Activated T-helper 9 cell treated with anti-CD3 and anti-CD28 coated beads, Interleukin-2, amount 50 U/mL, for 16 hours (primary cell): ENCODE data around the gene DEFB110.

Experiments
- DNase-seq: peaks from one replicate; pipeline ENCODE4 v3.0.0-alpha.2; 2020; ENCODE audit warnings: low read depth

The DEFB110 gene

GRCh38 chr6:50021894-50022293, at the start of gene DEFB110:
Gene DEFB110, minus strand, starts transcription at chr6:50021994. Its CDS starts 59 bp downstream, at chr6:50021935.
- no peak for DNase-seq

DNA sequence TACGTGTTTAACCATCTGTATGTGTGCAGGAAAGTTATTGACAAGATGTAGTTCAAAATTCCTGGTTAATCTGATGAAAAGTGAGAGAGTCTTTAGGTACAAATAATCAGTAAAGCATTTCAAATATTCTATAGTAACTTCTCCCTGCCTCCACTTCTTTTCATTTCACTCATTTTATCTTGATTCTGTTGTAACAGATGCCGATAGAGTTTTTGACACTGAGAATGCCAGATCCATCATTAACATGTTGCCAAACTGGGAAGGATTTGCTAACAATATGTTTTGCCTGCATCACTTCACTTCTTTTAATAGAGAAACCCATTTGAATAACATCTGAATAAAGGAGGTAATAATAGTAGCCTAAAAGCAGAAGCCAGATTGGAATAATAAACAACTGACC, 48.3 kb upstream of the DEFB110 start:
- no peak for DNase-seq

- no peak for DNase-seq
Observed at GRCh38 chr6:50062051-50062450, 40.3 kb upstream of the DEFB110 start.

DNA sequence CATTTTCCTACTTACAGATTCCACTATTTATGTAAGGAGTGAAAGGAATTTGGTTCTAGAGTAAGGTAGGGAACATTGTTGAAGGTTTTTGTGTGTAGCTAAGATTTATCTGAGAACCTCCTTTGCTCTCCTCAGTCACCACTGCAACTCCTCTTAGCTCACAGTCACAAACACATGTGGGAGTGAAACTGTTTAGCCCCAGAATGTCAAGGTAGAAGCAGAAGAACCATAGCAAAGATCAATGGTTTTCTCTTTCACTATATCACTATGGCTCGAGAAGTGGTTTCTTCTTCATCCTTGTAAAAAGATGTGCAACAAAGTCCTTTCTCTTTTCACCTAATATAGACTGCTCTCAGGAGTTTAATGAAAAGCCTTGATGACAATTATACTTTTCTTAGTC, 34.4 kb upstream of the DEFB110 start:
- no peak for DNase-seq

- no peak for DNase-seq
Observed at GRCh38 chr6:50049829-50050228, 28.0 kb upstream of the DEFB110 start, which contains the start of gene DEFB112. Gene DEFB112, minus strand, starts transcription at chr6:50049929. Its CDS starts 60 bp downstream, at chr6:50049869.

GRCh38 chr6:50047026-50047425, 25.2 kb upstream of the DEFB110 start:
- no peak for DNase-seq

GRCh38 chr6:50030777-50031562, 9.2 kb upstream of the DEFB110 start:
- no peak for DNase-seq

- DNase-seq = no peak
Observed at GRCh38 chr6:50030350-50030749, 8.6 kb upstream of the DEFB110 start.

DNA sequence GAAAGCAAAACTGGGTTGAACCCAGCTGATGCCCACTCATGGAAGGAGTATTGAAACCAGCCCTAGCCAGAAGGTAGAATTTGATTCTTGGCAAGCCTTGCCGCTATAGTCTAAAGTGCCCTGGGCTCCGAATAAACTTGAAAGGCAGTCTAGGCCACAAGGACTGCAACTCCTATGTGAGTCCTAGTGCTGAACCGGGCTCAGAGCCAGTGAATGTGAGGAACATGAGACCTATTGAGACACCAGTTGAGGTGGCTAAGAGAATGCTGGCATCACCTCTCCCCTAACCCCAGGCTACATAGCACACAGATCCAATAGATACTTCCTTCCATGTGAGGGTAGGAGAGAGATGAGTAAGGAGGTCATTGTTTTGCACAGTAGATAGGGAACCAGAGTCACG, 3.5 kb upstream of the DEFB110 start:
- no peak for DNase-seq

- no peak for DNase-seq
Observed at GRCh38 chr6:50007819-50008218, 14.0 kb downstream of the DEFB110 start.

DNA sequence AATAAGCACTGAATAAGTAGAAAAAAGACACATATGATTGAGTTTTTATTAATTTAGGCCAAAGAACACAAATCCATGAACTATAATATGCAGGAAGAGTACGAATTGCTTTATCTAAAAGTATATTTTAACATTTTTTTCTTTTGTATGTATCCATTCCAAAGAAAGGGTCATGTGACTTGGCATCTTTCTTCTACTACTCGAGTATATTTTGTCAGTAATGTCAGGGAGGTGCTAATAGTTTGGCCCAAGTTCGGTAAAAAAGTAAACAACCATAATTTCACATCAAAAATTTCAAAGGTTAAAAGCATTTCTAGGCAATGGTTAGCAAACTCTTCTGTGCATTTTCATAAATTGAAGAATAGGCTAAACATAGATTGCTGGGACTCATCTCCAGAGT, 18.7 kb downstream of the DEFB110 start:
- no peak for DNase-seq

DNA sequence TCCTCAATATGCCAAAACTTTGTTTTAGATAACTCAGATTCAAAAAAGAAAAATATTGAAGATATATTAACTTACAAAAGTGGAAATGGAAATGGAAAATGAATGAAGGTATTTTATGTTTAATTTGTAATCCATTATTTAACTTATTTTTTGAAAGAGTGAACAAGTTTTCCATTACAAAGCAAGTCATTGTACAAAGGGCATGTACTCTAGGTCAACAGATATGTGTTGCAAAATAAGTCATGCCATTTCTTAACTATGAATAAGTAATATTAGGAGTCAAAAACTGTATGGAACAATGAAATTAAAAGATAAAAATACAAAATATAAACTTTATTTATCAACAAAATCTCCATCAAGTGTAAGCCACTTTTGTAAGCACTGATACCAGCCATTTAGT, 26.5 kb downstream of the DEFB110 start:
- DNase-seq = no peak

GRCh38 chr6:49988900-49989299, 32.9 kb downstream of the DEFB110 start:
- DNase-seq = no peak

GRCh38 chr6:49987749-49988148, 34.0 kb downstream of the DEFB110 start:
- DNase-seq = no peak

- no peak for DNase-seq
Observed at GRCh38 chr6:49986551-49986950, 35.2 kb downstream of the DEFB110 start.

GRCh38 chr6:49982046-49982445, 39.7 kb downstream of the DEFB110 start:
- no peak for DNase-seq

- no peak for DNase-seq
Observed at GRCh38 chr6:49980898-49981297, 40.9 kb downstream of the DEFB110 start.

DNA sequence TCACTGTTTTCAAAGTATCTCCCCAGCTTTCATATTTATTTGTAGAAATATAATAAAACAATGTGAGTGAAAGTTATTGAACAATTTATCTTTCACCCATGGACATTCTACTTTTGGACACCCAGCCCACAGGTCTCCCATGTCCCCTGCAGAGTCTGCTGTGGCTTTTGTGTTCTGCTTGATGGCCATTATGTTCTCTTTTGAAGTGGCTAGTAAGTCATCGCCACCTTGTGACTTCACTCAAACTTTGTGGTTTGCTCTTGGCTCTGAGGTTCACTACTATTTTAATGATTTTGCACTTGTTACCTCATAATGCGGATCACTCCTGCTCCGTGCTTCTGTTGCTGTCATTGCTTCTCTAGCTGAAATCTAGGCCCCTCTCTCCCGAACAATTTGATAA, 42.2 kb downstream of the DEFB110 start:
- no peak for DNase-seq

GRCh38 chr6:49978332-49979226, 43.2 kb downstream of the DEFB110 start:
- no peak for DNase-seq

- no peak for DNase-seq
Observed at GRCh38 chr6:49969605-49970004, 52.2 kb downstream of the DEFB110 start, which contains the start of gene DEFB113. Gene DEFB113, minus strand, starts transcription at chr6:49969625. Its CDS starts 0 bp downstream, at chr6:49969625.
